ENCODE results near the gene OAF.

The OAF gene

GRCh38 chr11:120224361-120224760, 13.5 kb downstream of the OAF start:
- DNase-seq: no peak

DNA sequence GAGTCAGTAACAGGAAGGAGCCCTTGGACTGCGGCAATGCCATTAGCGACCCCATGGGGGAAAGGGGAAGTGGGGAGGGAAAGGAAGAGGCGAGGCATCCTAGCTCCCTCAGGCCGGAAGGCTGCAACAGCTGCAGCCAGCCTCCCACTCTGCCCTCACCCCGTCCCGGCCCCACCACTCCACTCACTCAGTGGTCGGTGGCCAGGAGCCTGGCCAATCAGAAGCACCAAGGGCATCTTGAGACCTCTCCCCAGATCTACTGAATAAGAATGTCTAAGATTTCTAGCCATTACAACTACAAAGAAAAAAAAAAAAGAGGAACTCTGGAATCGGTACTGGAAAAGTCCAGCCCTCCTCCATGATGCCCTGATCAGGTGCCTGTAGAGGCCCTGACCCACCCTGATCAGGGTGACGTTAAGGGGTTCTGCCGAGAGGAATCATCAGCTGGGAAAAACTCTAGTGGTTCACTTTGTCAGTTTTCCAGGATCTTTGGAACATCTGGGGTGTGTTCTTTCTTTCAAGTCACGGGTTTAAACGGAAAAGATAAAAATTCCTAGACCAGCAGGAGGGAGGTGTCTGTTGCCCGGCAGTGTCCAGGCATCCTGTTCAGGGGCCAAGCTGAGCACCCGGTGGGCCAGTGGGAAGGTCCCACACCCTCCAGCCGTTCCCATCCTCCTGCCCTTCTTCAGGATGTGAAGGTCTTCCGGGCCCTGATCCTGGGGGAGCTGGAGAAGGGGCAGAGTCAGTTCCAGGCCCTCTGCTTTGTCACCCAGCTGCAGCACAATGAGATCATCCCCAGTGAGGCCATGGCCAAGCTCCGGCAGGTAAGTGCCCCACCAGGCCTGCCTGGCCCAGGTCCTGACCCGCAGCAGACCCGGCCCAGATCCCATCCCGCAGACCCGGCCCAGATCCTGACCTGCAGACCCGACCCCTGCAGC, 14.4 kb downstream of the OAF start:
- DNase-seq: no peak

DNA sequence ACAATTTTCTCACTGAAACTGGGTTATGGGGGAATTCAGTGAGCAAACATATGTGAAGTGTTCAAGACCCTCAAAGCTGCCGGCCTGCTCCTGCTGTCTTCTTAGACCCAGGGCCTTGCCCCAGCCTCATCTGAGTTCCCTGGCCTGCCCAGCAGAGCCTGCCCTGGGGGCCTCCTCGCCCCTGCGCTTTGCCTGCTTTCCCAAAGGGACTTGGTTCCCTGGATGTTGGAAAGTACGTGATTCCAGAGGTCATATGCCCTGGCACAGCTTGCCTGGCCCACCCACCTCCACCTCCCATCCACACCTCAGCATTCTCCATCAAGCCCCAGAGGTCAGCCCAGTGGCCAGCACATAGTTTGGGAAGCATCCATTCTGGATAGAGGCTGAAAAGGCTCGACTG, 15.4 kb downstream of the OAF start:
- no peak for DNase-seq

- no peak for DNase-seq
These were observed 15.9 kb downstream of the OAF start for GRCh38 chr11:120226714-120227113.

GRCh38 chr11:120227228-120227852, 16.5 kb downstream of the OAF start:
- no peak for DNase-seq

DNA sequence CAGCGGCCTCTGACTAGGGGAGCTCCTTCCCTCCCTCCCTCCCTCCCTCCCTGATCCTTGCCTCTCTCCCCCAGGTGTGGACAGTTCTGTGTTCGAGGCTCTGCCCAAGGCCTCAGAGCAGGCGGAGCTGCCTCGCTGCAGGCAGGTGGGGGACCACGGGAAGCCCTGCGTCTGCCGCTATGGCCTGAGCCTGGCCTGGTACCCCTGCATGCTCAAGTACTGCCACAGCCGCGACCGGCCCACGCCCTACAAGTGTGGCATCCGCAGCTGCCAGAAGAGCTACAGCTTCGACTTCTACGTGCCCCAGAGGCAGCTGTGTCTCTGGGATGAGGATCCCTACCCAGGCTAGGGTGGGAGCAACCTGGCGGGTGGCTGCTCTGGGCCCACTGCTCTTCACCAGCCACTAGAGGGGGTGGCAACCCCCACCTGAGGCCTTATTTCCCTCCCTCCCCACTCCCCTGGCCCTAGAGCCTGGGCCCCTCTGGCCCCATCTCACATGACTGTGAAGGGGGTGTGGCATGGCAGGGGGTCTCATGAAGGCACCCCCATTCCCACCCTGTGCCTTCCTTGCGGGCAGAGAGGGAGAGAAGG, 18.1 kb downstream of the OAF start:
- no peak for DNase-seq

DNA sequence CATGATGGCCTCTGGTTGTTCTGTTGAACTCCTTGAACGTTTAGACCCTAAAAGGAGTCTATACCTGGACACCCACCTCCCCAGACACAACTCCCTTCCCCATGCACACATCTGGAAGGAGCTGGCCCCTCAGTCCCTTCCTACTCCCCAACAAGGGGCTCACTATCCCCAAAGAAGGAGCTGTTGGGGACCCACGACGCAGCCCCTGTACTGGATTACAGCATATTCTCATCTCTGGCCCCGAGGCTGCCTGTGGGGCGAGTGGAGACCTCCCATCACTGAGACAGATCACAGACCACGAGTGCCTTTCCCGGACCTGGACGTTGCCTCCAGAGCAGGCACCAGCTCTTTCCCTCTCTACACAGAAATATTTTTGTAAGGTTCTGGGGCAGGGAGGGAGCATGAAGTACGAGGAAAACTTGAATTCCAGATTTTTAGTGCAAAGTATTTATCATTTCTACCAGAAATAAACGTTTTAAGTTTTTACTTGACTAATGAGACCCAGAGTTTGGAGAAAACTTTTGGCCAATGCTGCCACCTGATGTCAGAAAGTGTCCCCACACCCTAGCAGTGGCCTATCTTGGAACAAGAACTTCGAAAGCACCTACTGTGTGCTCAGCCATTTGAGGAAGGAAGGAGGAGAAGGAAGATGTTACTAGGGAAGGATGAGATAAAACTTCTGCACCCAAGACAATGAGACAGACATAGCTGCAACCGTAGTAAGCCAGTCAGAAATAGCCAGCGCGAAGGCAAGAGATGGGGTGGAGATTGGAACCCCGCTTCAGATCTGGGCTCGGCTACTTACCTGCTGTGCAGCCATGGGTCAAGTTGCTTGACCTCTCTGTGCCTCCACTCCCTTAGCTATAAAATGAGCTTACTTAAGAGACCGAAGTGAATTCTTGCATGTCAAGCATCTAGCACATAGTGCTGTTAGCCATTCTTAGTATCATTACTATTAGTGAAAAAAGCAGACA, 18.9 kb downstream of the OAF start:
- DNase-seq: no peak

- no peak for DNase-seq
These were observed 19.7 kb downstream of the OAF start for GRCh38 chr11:120230433-120231071.

DNA sequence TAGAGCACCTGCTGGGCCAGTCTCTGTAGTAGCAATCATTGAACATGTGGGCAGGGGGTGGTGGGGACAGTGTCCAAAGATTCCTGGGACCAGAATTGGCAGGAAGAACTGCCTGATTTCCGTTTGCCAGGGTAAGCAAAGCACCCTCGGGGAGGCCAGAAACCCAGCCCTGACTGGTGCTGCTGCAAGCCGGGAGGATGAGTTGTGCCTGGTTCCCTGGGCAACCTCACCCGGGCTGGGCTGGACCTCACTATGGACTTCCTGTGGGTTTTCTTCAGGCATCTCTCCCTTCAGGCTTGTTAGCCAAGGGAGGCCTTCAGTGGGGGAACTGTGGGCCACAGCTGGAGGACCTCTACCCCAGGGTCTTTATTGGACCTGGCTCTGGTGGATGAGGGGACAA, 21.1 kb downstream of the OAF start:
- DNase-seq: no peak

GRCh38 chr11:120233207-120233803, 22.5 kb downstream of the OAF start:
- no peak for DNase-seq

GRCh38 chr11:120235024-120235628, 24.3 kb downstream of the OAF start:
- no peak for DNase-seq

DNA sequence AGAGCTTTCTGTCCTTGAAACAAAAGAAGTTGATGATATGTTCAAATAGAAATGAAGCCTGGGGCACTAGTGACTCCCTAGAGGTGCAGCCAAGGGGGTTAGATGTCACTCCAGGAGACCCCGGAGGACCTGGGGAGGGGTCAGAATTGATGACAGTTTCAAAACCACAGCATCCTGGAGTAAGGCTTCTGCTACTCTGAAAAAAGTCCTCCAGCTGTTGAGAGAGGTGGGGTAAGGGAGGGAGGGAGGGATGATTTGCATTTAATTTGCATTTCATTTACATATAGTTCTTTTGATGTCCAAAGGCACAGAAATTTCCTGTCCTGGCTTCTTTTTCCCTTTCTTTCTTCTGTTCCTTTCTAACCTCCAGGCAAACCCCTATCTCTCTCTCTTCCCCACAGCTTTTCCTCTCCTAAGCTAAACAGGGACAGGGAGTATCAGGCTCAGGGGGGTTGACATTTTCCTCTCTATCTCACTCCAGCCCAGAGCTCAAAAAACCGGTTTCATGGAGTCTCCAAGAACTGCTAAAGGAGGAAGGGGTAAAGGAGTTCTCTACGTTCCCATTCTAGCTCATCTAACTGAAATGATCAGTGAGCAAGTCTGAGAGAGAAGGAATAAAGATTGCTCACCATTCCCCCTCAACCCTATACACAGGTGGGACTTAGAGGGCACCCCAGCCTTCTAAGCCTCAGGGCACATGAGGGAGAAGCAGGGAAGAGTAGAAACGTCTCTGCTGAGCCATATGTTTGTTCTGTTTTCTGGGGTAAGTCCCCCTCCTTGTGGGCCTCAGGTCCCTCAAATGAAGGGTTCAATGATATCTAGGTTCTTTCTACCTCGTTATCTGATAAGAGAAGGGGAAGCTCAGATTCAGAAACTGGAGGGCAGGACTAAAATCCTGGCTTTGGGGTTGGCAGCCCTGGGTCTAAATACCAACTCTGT, 25.6 kb downstream of the OAF start:
- DNase-seq: no peak

DNA sequence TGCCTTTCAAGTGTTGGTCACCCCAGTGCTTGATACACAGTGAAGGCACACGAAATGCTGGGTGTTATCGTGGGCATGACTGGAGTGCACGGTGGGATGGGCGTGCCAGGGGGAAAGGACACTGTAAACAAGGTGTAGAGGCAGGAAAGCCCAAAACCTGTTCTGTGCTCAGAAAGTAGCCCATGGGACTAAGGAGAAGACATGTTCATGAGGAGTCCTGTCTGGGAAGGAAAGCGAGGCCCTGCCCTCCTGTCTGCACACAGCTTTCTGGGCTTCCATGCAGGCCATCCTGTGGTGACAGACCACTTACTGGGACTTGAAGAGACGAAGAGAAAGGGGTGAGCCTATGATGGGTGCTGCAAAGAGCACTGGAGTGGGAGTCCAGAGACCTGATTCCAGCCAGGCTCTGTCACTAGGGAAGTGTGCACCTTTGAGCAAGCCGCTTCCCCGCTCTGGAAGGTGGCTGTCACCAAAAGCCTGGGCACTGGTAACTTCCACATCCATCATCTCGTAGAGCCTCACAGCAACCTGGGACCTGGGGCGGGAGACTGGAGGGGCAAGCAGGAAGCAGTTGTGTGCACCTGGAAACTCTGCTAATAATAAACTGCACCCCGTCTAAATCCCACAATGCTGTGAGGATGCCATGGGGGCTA, 28.3 kb downstream of the OAF start:
- no peak for DNase-seq

DNA sequence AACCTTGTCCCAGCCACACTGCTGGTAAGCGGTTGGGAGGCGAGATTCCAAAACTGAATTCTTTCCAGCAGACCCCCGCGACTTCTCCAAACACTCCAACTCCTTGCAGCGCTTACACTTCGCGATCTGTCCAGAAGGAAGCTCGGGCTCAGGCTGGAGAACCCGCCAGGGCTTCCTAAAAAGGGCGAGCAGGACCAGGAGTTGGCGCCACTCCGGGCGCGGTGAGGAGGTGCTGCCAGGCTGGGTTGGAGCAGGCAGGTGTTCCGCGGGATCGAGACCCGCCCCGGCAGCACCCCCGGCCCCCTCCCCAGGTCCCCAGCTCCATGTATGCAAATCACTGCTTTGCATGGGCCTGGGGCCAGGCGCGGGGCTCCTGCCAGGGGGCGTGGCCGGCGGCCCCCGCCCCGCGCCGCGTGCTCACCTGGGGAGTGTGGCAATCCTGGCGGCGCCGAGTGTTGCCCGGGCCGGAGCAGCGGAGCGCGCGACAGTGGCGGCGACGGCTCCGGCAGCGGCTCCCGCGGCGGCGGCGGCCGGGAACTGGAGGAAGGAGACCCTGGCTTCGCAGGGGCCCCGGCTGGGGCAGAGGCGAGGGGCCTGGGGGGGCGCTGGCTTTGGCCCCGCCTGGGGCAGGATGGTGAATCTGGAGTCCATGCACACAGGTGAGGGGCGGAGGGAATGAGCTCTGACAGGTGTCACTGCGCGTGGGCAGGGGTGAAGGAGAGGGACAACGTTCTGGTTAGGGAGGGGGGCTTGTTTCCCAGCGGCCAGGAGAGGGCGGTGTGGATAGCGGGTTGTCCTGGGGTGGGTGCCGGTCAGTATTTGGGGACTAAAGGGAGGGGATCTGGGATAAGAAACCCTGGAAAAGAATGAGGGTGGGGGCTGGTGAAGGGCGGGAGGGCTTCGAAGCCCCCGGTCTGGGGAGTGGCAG, 29.1 kb downstream of the OAF start, which contains the start of gene POU2F3:
Gene POU2F3, plus strand, starts transcription at position 428 of the 928 bp plus-strand sequence. Its CDS starts 204 bp downstream, at position 632.
- DNase-seq: no peak

DNA sequence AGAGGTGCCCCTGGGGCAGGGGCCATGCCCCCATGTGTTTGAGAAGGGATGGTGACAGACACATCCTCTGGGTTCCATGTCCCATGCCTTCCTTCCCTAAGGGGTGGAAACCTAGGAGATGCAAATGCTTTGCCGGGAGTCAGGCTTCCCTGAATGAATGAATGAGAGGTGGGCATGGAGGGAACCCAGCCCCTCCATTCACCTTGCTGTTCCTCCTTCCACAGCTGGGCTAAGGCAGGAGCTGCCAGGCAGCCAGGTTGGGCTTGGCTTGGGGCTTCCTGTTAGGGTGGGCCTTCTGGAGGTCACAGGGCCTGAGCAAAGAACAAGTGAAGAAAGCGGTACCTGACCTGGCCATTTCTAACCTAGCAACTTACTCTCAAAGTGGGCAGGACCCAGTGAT, 30.0 kb downstream of the OAF start:
- no peak for DNase-seq

- DNase-seq: no peak
These were observed 30.4 kb downstream of the OAF start for GRCh38 chr11:120241277-120241676.

DNA sequence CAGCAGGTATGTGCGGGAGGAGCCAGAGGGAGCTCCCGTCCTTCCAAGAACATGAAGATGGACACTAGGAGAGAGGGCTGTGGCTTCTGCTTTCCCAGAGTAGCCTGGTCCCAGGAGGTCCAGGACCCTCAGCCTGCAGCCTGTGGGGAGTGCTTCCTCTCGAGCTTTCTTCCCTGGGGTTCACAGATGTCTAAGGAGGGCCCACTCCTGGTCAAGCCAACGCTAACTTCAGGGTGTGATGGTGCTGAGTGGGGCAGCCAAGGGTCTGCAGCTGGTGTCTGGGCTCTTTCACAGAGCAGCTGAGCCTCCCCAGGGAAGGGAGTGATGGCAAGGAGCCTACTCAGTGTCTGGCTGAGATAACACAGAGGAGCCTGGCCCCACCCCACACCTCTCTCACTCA, 32.4 kb downstream of the OAF start:
- no peak for DNase-seq
